GM21786 (cell line): ENCODE results near the gene THAP10.
"Not testable (repeated sequence)": the region's sequence is repeated elsewhere in the genome, so short reads cannot be mapped to it uniquely, and the experiment has no call there.

Experiments used
- ATAC-seq: cut with Tn5 transposase; IDR thresholded peaks from one replicate; pipeline ENCODE4 v1.9.1; 2021; ENCODE audit not compliant: unreplicated experiment

The THAP10 gene

GRCh38 chr15:70879401-70879800 lies 12.8 kb downstream of the THAP10 start:
- ATAC-seq: no peak

GRCh38 chr15:70876683-70877082 lies 15.6 kb downstream of the THAP10 start:
- no peak for ATAC-seq

DNA sequence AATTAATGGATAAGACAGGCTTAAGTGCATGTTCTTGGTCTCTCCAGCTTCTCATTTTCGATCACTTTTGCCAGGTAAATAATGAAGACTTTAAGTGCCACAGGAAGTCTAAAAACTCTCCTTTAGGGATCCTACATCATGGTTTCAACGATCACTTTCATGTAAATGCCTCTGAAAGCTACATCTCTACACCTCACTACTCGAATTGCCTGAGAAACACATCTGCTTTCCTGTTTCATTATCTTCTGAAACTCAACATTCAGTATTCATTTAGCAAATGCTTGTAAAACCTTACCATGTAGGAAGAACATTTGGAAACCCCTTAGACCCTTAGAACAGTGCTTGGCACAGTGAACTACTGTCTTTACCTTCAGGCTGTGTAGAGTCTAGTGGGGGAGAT lies 16.2 kb downstream of the THAP10 start:
- no peak for ATAC-seq

GRCh38 chr15:70875001-70875782 lies 17.0 kb downstream of the THAP10 start:
- ATAC-seq: no peak

- no peak for ATAC-seq
Measured at GRCh38 chr15:70873232-70874054, 18.8 kb downstream of the THAP10 start.

GRCh38 chr15:70871490-70871889 lies 20.7 kb downstream of the THAP10 start:
- not testable (repeated sequence) for ATAC-seq

DNA sequence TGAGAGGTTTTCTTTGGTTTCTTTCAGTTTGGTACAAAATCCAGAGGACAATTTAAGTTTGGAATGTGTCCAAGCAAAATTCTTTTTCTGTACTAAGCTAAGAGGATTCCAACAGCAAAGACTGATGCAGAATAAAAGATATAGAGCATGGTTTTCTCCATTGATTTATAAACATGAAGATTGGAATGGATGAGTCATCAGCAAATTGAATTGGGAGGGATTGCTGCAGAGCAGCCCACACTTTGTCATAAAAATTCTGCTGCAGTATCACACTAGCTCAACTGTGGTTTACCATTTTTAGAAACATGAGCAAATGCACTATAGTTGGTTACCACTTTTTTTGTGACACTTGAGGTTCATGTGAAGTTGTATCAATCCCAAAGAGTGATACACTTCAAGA lies 22.2 kb downstream of the THAP10 start:
- no peak for ATAC-seq

- no peak for ATAC-seq
Measured at GRCh38 chr15:70869346-70869745, 22.9 kb downstream of the THAP10 start.

DNA sequence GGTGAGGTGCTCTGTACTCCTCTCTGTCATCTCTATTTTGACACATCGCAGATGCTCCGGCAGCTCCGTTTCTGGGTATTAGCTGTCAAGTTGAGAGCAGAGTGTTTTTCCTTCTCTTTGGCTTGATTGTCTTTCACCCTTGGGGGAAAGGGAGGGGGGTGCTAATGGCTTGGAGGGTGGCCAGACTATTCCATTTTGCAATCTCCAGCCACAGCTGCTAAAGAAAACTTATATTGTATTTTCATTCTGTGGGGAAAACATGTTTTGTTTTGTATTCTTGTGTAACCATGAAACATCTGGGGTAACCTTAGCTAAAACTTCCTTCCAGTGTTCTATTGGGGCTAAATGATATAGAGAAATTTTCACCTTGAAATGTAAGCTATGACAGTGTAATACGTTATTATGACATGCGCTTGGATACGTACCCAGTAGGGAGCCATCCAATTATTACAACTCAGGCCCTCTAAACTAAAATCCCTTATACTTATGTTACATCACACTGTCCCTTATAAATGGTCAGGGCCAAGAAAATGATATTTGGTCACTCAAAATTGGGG lies 24.2 kb downstream of the THAP10 start:
- ATAC-seq: no peak

- ATAC-seq: no peak
Measured at GRCh38 chr15:70866982-70867641, 25.1 kb downstream of the THAP10 start.

DNA sequence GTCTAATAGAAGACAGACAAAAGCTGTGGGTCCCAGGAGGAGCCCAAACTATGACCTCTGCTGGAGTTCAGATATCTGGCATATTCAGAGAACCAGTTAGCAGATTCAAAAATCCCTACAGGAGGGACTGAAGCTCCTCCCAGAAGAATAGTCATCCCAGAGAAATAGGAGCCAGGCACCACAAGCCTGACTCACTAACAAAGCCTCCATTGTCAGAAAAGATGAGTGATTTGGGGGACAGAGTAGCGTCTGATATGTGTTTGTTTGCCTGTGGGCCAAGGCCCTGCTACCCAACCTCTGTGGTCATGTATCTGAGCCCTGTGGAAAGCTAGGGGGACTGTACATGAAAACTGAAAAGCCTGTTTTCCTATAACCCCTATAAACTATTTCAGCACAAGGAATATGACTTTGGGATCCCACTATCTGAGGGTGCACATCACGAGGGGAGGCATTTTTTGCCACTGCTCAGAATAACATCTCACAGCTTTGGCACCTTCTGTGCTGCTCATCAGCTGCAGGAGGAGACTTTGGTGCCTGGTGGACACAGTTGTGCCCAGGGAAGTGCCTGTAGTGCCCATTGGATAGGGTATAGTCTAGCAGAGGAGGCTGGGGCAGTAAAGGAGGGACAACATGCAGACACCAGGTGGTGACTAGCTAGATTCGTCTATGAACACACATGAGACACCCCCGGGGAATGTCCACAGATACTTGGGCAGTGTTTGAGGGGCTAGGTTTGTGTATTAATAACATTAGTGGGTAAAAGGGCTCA lies 28.6 kb downstream of the THAP10 start:
- no peak for ATAC-seq

GRCh38 chr15:70859998-70860397 lies 32.2 kb downstream of the THAP10 start:
- ATAC-seq: no peak

DNA sequence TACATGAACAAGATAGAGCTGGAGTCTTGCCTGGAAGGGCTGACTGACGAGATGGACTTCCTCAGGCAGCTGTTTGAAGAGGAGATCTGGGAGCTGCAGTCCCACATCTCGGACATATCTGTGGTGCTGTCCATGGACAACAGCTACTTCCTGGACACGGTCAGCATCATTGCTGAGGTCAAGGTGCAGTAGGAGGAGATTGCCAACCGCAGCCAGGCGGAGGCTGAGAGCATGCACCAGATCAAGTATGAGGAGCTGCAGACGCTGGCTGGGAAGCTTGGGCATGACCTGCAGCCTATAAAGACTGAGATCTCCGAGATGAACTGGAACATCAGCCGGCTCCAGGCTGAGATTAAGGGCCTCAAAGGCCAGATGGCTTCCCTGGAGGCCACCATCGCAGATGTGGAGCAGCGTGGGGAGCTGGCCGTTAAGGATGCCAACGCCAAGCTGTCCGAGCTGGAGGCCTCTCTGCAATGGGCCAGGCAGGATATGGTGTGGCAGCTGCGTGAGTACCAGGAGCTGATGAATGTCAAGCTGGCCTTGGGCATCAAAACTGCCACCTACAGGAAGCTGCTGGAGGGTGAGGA lies 32.8 kb downstream of the THAP10 start:
- no peak for ATAC-seq

DNA sequence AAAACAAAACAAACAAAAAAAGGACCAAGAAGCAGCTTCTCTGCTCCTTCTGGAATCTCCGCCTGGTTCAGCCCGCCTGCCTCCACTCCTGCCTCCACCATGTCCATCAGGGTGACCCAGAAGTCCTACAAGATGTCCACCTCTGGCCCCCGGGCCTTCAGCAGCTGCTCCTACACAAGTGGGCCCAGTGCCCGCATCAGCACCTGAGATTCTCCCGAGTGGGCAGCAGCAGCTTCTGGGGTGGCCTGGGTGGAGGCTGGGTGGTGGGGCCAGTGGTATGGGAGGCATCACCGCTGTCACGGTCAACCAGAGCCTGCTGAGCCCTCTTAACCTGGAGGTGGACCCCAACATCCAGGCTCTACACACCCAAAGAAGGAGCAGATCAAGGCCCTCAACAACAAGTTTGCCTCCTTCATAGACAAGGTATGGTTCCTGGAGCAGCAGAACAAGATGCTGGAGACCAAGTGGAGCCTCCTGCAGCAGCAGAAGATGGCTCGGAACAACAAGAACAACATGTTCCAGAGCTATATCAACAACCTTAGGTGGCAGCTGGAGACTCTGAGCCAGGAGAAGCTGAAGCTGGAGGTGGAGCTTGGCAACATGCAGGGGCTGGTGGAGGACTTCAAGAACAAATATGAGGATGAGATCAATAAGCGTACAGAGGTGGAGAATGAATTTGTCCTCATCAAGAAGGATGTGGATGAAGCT lies 33.5 kb downstream of the THAP10 start:
- not testable (repeated sequence) for ATAC-seq

- no peak for ATAC-seq
Measured at GRCh38 chr15:70857562-70858285, 34.5 kb downstream of the THAP10 start.

- no peak for ATAC-seq
Measured at GRCh38 chr15:70856884-70857561, 35.2 kb downstream of the THAP10 start.

GRCh38 chr15:70856177-70856883 lies 35.9 kb downstream of the THAP10 start:
- no peak for ATAC-seq

- ATAC-seq: no peak
Measured at GRCh38 chr15:70855764-70856163, 36.5 kb downstream of the THAP10 start.
